ENCODE data around the gene CCDC57. TPM values are rescaled to one million over a fixed set of nuclear protein-coding genes. Genes with fewer than 3 reads are reported as not detected.

The CCDC57 gene
- total and polyA plus RNA-seq, 2 of the 8 experiments (the other 6 are each of a cell fraction or from before 2014, with no cell fraction given) = 8.4 to 12.9 TPM

GRCh38 chr17:82106688-82107305, 105.8 kb downstream of the CCDC57 start:
- H3K18ac ChIP-seq (ENCODE audit: extremely low read depth, low read length) = no peak overlapping the region; the same call in 1 of the 2 replicates
- H2BK5ac ChIP-seq (ENCODE audit: low read depth, low read length) = peak overlapping the region; percentile 27; the same call in 1 of the 2 replicates
- H4K91ac ChIP-seq (replicated peaks; ENCODE audit: insufficient read length, low read length) = no peak overlapping the region
- no peaks in the 10 kb centered on the region for H3K79me2 ChIP-seq (ENCODE audit: control insufficient read depth in 1 of 2, insufficient read depth in 2 of 2, low read length in 2 of 2)
- no peak overlapping the region for H4K5ac ChIP-seq (ENCODE audit: insufficient read length, low read depth, low read length)
- H2BK12ac ChIP-seq (ENCODE audit: low read depth, low read length) = peak overlapping the region; percentile 35; the same call in 1 of the 2 replicates
- H2AK5ac ChIP-seq (ENCODE audit: low read depth, low read length) = peak overlapping the region; percentile 78; the same call in 1 of the 2 replicates
- H2AFZ ChIP-seq (ENCODE audit: low read length) = no peak overlapping the region
- H3K36me3 ChIP-seq (ENCODE audit: control insufficient read depth in 2 of 4, insufficient read depth in 4 of 4, low read length in 3 of 4) = no peaks in the 10 kb centered on the region
- DNase-seq (ENCODE audit: low read depth in 1 of 2, low spot score in 2 of 2) (no peak), FAIRE-seq (no peak)
- no peak overlapping the region for H3K4me3 ChIP-seq (ENCODE audit: extremely low read depth in 1 of 4, insufficient read depth in 2 of 4, low read depth in 3 of 4, low read length in 4 of 4)
- TF ChIP-seq JUND (IDR thresholded peaks at IDR 0.05; ENCODE audit: low read length) (no peak), TEAD4 (IDR thresholded peaks at IDR 0.05; ENCODE audit: low read depth, low read length) (no peak), CHD1 (IDR thresholded peaks at IDR 0.05; ENCODE audit: low read depth, low read length) (no peak), CEBPB (IDR thresholded peaks at IDR 0.05; ENCODE audit: low read depth, low read length) (no peak), MAFK (IDR thresholded peaks at IDR 0.05; ENCODE audit: low read depth, low read length) (no peak), CTBP2 (IDR thresholded peaks at IDR 0.05; ENCODE audit: borderline replicate concordance, insufficient read depth, insufficient read length, low read length) (no peak), HDAC6 (IDR thresholded peaks at IDR 0.05; ENCODE audit: low read depth, low read length) (no peak), E2F6 (IDR thresholded peaks at IDR 0.05) (no peak)
- no peaks in the 10 kb centered on the region for H3K27me3 ChIP-seq (replicated peaks in 1 of 4; ENCODE audit: control insufficient read depth in 3 of 4, extremely low read depth in 1 of 4, insufficient read depth in 3 of 4, low read length in 3 of 4)
- H3K27ac ChIP-seq (ENCODE audit: low read depth, low read length) = no peak overlapping the region
- H2BK120ac ChIP-seq (replicated peaks; ENCODE audit: low read depth, low read length) = no peak overlapping the region
- no peak overlapping the region for H3K23ac ChIP-seq (ENCODE audit: insufficient read length)
- H2BK20ac ChIP-seq (ENCODE audit: low read length) = no peak overlapping the region
- ChIA-PET CTCF (ENCODE audit: partially characterized antibody) (interaction anchor here (0.8 to 6.5 kb wide), 21 partner anchors 10 to 300 kb away, joined by 3 to 61 read pairs (median 5); partner anchors contain the start of gene DCXR), POLR2A (ENCODE audit: partially characterized antibody) (interaction anchor here (0.7 to 2.4 kb wide), 10 partner anchors 8 to 179 kb away, joined by 3 to 14 read pairs (median 3); partner anchors contain the start of genes CENPX, CSNK1D, FASN and MAFG)
- 0 out of 2 replicates have a peak overlapping the region, but pooled peaks have one; percentile 16 for H4K8ac ChIP-seq (ENCODE audit: extremely low read depth, insufficient read depth, low read length)
- H3K4me2 ChIP-seq (ENCODE audit: insufficient read depth in 1 of 2, low read depth in 2 of 2, low read length in 2 of 2) = peak overlapping the region; percentile 2 to 28; a peak in 1 of 4 replicates
- H3K4ac ChIP-seq (replicated peaks; ENCODE audit: insufficient read length, low read depth, low read length) = peak overlapping the region; percentile 40
- H3K79me1 ChIP-seq (ENCODE audit: low read depth, low read length) = no peaks in the 10 kb centered on the region
- H3K9me3 ChIP-seq (ENCODE audit: insufficient read depth in 2 of 2, low read depth in 1 of 2, low read length in 1 of 2) = no peaks in the 10 kb centered on the region
- 78% methylated on average over 9 of the region's 9 CpGs; no CpG with 5 or more reads in 1 of the 2 experiments for WGBS, 2 experiments (ENCODE audit: extremely low coverage in 1 of 2, insufficient coverage in 1 of 2, insufficient read length in 1 of 2, insufficient replicate concordance in 2 of 2, low coverage in 1 of 2, low lambda C conversion rate in 2 of 2, missing lambda C conversion rate in 1 of 2)
- H3K23me2 ChIP-seq (ENCODE audit: low read depth, low read length) = no peaks in the 10 kb centered on the region
- no peak overlapping the region for H3K56ac ChIP-seq (replicated peaks; ENCODE audit: insufficient read length, low read depth, low read length)
- H3K14ac ChIP-seq (ENCODE audit: insufficient read length) = no peak overlapping the region
- peaks cover 0 to 2% of the 10 kb centered on the region in 2 experiments for H4K20me1 ChIP-seq (replicated peaks in 1 of 2; ENCODE audit: control insufficient read depth in 1 of 2, insufficient read depth in 2 of 2, low read length in 2 of 2)
- H2BK15ac ChIP-seq (ENCODE audit: low read length) = peak overlapping the region; percentile 13; the same call in 1 of the 2 replicates
- H3K4me1 ChIP-seq (replicated peaks in 1 of 4; ENCODE audit: control insufficient read depth in 3 of 4, insufficient read depth in 4 of 4, low read length in 3 of 4) = peaks cover 0 to 42% (median 35%) of the 10 kb centered on the region in 4 experiments; a peak in 6 of 7 replicates
- no peak overlapping the region for H3K9ac ChIP-seq (replicated peaks in 1 of 4; ENCODE audit: extremely low read depth in 1 of 4, low read depth in 3 of 4, low read length in 3 of 4)
